NCI-H1105 (cell line): Measurements from ENCODE around the gene LIPH.

Experiments used
- DNase-seq: peaks from one replicate; lab custom pipeline; 2025; lab: John Stamatoyannopoulos, UW

Gene LIPH

DNA sequence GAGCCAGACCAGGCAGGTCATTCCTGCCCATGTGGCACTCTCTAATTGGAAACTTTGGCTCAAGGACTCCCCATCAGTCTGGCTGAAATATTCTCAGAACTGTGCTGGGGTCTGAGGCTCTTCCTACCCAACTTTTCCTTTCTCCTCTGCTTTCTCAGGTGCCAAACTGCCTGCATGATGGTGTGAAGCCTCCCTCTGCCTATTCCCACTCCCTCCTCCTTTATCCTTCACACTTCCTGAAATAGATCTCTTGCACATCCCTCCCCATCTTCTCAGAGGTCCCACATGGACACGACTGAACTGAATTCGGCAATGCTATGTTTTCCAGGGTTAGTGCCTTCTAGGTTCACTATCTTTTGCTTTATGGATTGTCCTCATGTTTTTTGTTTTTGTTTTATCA, 12.5 kb downstream of the LIPH start:
- DNase-seq, result no peak

- no peak for DNase-seq
These were observed 14.9 kb downstream of the LIPH start for GRCh38 chr3:185537369-185537970.

DNA sequence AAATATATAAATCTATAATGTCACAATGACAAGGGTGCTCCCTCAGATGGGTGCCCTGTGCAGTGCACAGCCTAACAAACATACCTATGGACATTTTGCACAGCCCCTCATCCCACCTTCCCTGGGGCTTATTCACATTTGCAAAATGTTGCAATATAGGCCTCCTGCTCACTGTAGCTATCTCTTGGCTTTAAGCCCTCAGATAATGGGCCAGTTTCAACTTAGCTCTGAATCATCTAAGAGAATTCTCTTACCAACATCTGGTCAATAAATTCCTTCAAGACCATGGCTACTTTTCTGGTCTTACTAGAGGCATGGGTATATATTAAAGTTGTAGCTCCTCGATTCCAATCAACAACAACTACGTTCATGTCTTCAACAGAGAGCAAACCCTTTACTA, 17.9 kb downstream of the LIPH start:
- no peak for DNase-seq

- DNase-seq, result no peak
These were observed 19.5 kb downstream of the LIPH start for GRCh38 chr3:185532901-185533300.

- no peak for DNase-seq
These were observed 21.5 kb downstream of the LIPH start for GRCh38 chr3:185530856-185531255.

DNA sequence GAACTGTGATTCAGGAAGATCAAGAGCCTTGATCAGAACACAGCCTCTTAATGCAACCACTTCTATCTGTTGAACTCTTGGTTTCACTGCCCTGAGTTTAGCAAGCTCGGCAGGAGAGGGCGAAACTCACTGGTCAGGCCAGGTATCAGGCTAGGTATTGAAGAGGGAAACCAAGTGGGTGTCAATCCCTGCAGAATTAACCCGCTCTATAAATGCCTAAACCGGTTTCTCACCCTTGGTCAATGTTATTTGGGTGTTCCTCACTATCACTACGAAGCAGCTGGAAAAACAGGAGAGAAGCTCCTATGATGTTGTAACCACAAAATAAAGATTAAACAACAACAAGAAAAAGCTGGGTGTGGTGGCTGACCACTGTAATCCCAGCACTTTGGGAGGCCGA, 23.9 kb downstream of the LIPH start:
- DNase-seq, result no peak

- DNase-seq, result no peak
These were observed 25.0 kb downstream of the LIPH start for GRCh38 chr3:185527364-185527763.

GRCh38 chr3:185526349-185526951, 25.9 kb downstream of the LIPH start:
- no peak for DNase-seq

- no peak for DNase-seq
These were observed 30.8 kb downstream of the LIPH start for GRCh38 chr3:185521349-185522138.

DNA sequence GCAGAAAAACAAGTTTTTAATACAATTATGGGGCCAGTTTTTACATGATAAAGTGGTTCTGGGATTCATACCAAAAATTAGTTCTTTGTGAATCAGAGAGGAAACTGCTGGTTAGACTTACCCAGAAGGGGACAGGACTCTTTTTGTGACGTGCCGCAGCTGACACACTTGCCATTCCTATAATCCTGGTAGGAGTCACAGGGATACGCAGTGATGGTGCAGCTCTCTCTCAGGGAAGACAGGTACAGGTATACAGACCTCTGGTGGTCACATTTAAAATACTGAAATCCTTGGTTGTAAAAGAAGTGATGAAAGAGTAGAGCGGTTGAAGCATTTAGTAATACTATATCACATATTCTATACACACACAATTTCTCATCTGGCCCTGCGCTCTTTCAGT, 33.4 kb downstream of the LIPH start:
- DNase-seq, result no peak

GRCh38 chr3:185517387-185518130, 34.8 kb downstream of the LIPH start:
- no peak for DNase-seq

DNA sequence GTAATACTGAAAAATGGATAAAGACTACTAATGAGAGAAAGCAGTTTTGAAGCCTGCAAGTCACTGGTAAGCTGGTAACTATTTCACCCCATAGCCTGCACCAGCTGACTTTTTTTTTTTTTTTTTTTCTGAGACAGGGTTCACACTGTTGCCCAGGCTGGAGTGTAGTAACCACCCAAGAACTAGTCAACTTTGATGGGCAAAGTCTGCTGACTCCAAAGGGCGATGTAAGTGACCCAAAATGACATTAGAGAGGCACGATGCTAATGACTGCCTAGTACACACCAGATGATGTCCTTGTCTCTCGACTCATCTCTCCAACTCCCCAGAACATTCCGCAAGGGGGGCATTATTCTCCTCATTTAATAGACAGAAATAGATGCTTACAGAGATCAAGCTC, 40.7 kb downstream of the LIPH start:
- DNase-seq, result no peak

DNA sequence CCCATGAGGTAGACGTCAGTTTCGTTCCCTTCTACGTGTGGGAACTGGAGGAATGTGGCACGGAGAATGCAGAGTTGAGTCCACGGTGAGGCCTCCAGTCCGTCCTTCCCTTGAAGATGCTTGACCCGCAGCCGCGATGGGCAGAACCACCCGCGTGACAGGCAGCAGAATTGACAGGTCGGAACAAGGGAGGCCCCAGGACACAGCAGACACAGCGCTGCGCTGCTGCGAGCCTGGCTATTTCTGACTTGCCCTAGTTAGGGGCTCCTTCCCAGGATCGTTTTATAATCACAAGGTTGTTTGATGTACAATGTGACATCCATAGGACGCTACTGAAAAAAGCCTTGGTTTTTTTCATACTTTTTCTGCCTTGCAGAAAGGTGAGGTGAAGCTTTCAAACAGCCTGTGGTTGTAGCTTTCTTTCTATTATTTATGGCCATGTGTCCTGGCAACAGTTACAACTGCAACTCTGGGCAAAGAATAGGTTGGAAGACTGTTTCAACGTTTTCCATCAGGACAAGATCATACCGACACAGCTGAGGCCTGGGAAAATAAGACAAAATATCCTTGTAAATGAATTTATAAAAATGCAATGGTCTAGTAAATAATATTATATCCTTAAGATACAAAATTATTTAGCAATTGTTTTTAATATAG, 43.9 kb downstream of the LIPH start:
- DNase-seq, result no peak

DNA sequence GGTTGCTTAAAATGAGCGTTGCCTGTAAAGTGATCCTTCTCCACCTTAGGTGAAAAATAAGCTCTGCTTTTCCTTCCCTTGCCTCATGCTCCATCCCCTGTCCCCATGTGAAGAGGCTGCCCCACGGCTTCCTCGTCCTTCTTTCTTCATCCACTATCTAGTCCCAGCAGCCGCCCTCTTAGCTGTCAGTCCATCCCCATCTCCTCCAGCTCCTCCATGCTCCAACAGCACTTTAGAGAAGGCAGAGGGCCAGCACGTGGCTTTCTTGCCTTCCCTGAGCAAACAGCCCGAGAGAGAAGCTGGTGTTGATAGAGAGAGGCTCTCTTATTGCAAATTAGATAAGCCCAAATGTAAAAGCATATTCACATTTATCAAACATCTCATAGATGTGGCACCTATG, 44.5 kb downstream of the LIPH start:
- DNase-seq, result no peak

- DNase-seq, result no peak
These were observed 47.8 kb downstream of the LIPH start for GRCh38 chr3:185504636-185505035.

DNA sequence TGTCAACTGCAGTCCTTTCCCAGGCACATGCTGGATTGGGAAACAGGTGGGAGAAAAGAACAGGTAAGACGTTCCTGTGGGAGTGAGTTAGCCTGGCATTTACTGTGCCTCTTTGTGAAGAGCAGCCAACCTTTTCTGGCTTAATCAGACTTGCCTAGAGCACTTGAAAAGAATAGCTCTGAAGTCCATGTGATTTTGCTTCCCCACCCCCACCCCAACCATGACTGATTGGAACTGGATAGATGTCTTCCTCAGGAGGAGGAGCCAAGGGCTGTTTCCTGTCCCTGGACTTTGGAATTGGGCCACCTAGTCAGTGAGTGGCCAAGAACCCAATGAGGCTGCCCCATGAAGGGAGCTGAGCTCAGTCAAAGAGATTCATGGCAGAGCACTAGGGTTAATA, 48.9 kb downstream of the LIPH start:
- DNase-seq, result no peak

- no peak for DNase-seq
These were observed 49.4 kb downstream of the LIPH start for GRCh38 chr3:185502987-185503386.

DNA sequence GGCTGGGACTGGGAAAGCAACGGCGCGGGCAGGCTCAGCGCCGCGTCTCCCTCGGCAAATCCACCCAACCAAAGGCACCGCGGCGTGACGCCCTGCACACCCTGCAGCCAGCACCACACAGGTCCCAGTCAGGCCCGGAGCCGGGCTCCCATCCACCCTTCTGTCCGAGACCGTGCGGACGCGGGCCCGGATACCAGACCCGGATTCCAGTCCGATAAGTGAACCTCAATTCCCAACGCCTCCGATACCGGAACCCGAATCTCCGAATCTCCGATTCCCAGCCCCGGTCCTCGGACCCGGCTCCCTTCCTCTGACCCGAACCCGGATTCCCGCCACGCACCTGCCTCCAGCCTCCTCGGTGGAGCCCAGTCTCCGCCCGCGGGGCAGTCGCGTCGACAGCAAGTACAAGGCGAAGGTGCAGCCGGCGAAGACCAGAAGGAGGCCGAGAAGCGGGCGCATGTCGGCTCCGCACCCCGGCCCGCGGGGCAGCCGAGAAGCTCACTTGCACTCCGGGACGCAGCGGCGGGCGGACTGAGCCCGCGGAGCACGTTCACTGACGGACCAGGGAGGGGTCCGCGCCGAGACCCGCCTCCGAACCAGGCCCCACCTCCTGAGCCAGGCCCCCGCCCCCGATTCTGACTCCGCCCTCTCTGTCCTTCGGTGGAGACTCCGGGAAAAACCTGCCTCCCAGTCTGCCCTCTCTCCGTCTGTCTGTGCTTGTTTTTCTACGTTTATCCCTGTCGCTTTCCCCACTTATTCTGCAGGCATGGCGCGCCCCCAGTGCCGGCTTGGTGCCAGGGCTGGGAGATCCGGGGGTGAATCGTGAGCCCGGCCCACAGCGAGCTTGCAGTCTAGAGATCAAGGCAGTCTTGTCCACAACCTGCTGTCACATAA, 53.6 kb downstream of the LIPH start, which contains the start of gene TMEM41A:
TMEM41A (minus strand) TSS at position 533 of the 894 bp plus-strand sequence; CDS start at position 459, 74 bp downstream.
- peak; percentile 91 for DNase-seq

DNA sequence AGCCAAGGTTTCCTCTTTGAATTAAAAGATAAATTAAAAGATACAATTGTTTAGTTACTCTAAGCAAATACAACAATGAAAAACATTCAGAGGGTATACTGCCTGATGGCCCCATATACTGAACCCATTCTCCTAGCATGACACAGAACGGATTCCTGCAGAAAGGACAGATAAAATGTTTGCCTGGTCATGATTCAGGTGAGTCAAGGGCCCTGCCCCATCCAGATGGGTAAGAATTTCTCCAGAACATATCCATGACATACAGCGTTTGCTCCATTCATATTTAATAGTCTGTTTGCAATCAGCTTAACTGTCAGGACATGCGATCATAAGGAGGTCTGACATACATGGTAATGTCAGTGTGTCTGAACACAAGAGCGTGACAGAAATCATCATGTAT, 62.1 kb downstream of the LIPH start:
- DNase-seq, result no peak

GRCh38 chr3:185489462-185489861, 62.9 kb downstream of the LIPH start:
- no peak for DNase-seq

GRCh38 chr3:185488465-185488864, 63.9 kb downstream of the LIPH start:
- no peak for DNase-seq
